ENCODE measurements around the gene NDUFA11.

NDUFA11 gene

GRCh38 chr19:5932146-5932545 is 28.6 kb upstream of the NDUFA11 start:
- DNase-seq = no peak

DNA sequence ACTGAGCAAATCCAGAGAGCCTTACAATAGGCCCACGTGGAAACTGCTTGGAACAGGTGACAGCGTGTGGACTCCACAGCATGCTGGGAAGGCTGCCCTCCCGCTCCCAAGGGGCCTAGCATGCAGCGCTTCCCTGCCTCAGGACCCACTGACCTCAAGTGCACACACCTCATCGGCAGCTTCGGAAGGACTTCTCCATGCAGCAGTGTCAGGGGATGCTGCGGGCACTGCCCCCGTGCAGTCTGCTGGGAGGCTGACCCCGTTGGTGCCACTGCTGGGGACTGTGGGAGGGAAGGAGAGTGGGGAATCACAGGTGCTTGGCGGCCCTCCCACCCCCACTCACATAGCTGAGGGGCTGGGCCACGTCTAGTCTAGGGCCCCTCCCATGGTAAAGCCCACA is 27.7 kb upstream of the NDUFA11 start:
- DNase-seq = no peak

DNA sequence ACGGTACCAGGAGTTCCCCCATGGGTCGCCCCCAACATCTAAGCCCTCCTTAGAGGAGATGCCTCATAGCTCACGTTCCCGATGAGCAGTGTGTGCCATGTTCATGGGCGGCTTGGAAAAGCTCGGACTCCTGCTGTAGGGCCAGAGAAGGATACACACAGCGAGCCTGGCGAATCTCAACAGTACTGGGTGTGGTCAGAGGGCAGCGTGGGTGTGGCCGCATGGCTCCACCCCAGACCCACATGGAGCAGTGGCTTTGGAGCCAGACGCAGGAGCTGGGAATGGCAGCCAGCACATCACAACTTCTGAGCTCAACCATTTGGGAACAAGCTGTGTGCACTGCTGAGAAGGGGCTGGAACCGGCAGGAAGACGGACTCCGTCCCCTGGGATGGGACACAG is 26.0 kb upstream of the NDUFA11 start:
- DNase-seq = no peak

DNA sequence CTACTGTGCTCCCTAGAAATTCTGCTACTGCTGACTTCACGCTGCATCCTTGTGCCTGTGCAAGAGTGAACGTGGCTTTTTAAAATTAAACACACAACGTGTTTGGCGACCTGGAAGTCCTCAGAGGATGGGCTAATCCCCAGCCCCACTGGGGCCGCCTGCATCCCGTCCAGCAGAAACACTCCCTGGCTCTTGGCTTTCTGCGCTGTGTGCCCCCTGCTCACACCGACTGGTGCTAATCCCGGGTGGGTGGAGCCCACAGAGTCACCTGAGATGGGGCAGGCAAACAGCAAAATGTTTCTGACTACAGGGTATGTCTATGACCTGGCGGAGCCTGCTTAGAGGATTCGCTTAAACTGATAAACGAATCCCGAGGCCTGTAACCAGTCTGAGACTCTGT is 25.6 kb upstream of the NDUFA11 start:
- DNase-seq = no peak

- no peak for DNase-seq
These were observed 23.8 kb upstream of the NDUFA11 start for GRCh38 chr19:5927441-5927821.

- peak; percentile 88 for DNase-seq
These were observed 23.3 kb upstream of the NDUFA11 start for GRCh38 chr19:5926641-5927440.

- no peak for DNase-seq
These were observed 22.3 kb upstream of the NDUFA11 start for GRCh38 chr19:5925830-5926427.

DNA sequence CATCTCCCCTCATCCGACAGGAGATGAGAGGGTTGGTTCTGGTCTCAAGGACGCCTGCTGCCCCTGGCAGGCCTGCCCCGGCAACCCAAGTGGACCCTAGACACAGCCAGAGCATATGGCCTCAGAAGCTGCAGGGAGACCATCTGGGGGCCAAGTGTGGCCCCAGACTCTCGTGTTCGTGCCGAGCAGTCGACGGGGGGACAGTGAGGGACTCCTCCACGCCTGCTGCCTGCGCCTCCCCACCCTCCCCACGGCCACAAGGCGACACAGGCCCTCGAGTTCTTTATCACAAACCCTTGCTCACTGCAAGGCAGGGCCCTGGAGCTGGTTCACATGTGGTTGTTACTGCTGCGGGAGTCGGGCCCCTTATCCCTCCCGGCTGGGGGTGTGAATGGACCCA is 19.8 kb upstream of the NDUFA11 start:
- no peak for DNase-seq

DNA sequence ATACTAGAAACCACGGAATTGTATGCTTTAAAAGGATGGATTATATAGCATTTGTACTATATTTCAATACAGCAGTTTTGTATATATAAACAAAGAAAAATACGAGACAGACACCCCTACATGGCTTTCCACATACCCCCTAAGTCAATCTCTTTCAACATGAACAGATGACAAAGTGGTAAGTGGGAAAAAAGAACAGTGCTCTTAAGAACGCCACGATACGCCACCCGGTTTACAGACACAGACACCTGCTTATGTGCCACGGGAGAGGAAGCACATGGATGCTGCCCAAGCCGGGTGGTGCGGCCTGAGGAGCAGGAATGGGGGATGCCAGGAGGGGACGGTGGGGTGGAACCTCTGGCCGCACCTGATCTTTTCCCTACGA is 18.6 kb upstream of the NDUFA11 start:
- no peak for DNase-seq

GRCh38 chr19:5921516-5922160 is 18.0 kb upstream of the NDUFA11 start:
- DNase-seq = no peak

GRCh38 chr19:5918463-5919079 is 15.0 kb upstream of the NDUFA11 start:
- no peak for DNase-seq

DNA sequence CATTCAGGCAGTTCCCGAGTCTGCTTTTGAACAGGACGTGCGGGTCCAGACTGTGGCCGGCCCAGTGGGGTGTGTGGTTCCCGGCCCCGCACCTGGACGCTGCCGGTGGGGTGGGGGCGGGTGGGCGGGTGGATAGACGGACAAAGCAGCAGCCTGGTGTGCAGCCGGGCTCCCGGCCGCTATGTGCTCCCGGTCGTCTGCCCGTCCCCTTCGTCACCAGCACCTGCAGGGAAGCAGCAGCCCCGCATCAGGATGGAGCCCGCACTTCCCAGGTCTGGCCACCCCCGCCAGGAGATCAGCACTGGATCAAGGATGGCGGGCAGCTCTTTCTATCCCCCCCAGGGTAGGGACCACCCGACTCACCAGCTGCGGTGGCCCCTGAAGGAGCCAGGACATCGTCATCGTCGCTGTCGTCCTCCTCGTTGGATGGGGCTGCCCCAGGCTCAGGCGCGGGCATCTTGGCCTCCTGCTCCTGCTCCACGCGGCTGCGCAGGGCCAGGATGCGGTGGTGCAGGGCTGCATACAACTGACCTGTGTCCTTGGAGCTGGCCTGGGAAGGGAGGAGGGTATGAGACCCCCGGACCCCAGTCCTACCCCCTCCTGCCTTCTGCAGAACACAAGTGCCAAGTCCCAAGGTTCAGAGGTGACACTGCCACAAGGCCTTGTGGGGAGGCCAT is 14.0 kb upstream of the NDUFA11 start:
- DNase-seq = no peak

- no peak for DNase-seq
These were observed 12.7 kb upstream of the NDUFA11 start for GRCh38 chr19:5916181-5916708.

GRCh38 chr19:5915782-5916165 is 12.2 kb upstream of the NDUFA11 start:
- DNase-seq = no peak

DNA sequence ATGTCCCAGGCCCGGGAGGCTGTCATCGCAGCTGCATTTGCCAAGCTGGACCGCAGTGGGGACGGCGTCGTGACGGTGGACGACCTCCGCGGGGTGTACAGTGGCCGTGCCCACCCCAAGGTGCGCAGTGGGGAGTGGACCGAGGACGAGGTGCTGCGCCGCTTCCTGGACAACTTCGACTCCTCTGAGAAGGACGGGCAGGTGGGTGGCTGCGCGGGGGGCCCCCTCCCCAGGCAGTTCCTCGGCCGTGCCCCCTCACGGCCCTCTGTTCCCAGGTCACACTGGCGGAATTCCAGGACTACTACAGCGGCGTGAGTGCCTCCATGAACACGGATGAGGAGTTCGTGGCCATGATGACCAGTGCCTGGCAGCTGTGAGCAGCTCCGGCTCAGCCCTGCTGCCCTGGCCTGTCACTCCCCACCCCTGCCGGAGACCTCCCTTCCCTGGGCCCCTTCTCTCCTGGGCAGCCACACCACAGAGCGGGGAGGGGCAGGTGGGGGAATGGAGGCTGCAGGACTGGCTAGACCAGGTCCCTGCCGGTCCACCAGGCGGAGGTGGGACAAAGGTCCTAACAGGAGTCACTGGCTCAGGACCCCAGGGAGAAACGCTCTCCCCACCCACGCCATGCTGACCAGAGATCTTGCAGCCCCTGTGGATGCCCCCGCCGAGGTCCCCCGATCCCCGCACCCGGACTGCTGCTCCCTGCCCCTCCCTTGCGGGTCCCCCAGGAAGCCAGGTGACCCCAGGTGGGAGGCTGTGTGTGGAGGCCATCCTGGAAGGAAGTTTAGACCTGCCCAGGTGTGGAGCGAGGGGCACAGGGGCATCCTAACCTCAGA is 11.6 kb upstream of the NDUFA11 start:
- no peak for DNase-seq

DNA sequence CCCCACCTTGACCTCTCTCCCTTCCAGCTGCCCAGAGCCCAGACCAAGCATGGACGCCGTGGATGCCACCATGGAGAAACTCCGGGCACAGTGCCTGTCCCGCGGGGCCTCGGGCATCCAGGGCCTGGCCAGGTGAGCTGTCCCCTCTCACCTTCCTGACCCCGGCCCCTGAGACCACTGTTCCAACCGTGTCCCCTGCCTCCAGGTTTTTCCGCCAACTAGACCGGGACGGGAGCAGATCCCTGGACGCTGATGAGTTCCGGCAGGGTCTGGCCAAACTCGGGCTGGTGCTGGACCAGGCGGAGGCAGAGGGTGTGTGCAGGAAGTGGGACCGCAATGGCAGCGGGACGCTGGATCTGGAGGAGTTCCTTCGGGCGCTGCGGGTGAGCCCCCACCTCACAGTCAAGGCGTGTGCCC is 10.8 kb upstream of the NDUFA11 start:
- DNase-seq = no peak

GRCh38 chr19:5913739-5914357 is 10.3 kb upstream of the NDUFA11 start, which contains the start of gene CAPS:
Gene CAPS (plus strand): TSS chr19:5914254. CDS start chr19:5914407, 153 bp downstream.
- DNase-seq = peak; percentile 28

GRCh38 chr19:5911366-5911765 is 7.8 kb upstream of the NDUFA11 start:
- DNase-seq = no peak

- no peak for DNase-seq
These were observed 7.0 kb upstream of the NDUFA11 start for GRCh38 chr19:5910638-5910907.

GRCh38 chr19:5908773-5909442 is 5.3 kb upstream of the NDUFA11 start:
- no peak for DNase-seq

DNA sequence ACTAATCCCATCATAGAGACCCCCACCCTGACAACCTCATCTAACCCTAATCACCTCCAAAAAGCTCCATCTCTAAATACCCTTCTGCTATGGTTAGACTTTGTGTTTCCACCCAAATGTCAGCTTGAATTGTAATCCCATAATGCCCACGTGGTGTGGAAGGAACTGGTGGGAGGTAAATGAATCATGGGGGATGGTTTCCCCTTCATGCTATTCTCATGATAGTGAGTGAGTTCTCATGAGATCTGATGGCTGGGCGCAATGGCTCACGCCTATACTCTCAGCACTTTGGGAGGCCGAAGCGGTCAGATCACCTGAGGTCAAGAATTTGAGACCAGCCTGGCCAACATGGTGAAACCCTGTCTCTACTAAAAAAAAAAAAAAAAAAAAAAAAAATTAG is 3.7 kb upstream of the NDUFA11 start:
- DNase-seq = no peak
